GM21381 (cell line): ENCODE data around the gene PDIA6.
"Not testable (repeated sequence)": the region's sequence is repeated elsewhere in the genome, so short reads cannot be mapped to it uniquely, and the experiment has no call there.

Experiments
- ATAC-seq: cut with Tn5 transposase; IDR thresholded peaks from one replicate; pipeline ENCODE4 v1.9.1; 2021; ENCODE audit warnings: mild to moderate bottlenecking, moderate library complexity; ENCODE audit not compliant: unreplicated experiment

Gene PDIA6

DNA sequence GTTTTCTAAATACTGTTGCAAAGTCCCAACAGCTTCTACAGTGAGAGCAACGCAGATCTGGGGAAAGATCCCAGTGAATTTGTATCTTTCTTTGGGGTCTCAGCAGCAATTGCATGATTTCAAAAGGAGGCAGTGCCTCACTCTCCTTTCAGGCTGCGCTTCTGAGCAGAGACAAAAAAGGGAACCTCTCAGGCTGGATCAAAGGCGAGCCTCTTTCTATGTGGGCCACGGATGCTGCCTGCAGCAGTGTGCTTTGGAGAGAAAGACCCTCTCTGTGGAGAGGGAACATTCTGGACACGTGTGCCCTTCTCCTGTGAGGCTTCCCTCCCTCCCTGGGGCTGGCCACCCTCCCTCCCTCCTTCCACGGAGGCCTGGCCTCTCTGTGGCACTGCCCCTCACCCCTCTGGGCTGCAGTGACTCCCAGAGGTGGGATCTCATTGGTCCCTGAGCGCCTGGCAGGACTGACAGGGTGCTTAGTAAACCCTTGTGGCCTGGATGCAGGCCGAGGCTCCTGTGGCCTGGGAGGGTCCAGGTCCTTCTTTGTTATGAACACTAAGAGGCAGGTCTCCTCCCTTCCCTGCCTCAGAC lies 21.6 kb upstream of the PDIA6 start:
- no peak for ATAC-seq

DNA sequence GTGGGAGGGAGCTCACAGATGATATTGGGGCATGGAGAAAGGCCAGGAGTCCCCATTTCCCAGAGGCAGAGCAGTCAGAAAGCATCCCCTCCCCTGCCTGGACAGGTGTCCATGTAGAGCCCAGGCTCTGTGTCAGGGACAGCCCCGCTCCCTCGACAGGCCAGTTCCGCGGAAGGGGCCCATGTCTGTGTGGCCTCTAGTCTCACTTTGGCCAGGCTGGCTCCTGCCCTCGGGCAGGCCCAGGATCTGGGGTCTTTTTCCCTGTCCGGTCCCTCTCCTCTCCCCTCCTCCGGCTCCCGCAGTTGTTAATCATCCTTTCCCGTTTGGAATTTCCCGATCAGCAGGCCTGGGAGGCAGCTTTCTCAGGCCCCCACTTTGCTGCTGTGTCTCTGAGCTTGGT lies 20.4 kb upstream of the PDIA6 start:
- no peak for ATAC-seq

DNA sequence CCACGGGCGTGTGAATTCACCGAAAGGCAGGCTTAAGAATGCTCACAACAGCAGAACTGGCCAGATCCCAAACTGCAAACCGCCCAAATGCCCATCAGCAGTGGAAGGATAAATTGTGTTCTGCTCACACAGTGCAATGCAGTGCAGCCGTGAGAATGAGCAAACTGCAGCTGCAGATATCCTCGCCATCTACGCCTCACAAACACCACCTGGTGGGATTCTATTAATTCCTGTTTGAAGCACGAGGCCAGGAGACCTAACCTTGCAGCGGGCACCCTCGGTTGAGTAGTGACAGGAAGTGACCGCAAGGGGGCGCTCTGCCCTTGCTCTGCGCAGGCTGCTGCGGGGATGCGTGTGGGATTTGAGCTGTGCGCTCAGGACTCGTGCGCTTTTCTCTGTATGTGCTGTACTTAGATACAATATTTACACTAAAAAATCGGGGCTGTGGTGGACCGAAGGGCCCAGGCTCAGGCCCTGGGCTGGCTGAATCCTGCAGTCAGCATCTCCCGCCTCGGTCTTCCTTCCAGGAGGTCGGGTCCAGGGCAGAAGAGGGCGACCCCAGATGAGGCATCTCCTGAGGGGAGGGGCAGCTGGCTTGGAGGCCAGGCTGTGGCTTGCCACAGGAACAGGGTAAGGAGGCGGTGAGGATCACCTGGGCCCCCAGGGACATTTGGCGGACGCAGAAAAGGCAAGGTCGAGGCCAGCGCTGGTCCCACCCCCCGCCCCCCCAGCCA lies 19.8 kb upstream of the PDIA6 start:
- ATAC-seq: peak; percentile 88

DNA sequence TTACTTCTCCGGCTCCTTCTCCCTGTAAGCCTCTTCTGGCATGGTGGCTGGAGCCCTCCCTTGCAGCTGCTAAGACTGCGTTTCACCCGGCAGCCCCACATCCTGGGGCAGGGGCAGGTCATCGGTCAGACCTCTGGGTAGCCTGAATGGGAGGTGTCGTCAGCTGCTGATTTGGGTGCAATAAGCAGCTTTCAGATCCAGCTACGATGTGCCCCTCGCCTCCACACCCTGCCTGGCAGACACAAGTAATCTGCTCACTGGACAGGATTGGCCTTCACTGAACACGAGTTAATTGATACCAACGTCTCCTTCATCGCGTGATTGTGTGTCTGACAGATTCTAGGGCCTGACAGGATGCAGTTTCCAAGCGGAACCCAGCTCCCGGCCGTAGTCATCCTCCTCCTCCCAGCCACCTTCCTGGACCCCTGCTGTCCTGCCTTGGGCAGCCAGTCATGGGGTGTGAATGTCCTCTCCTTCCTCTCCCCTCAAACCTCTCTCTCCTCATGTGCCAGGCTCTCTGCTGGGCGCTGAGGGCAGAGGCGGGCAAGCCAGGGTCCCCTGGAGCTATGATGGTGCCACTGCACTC lies 18.9 kb upstream of the PDIA6 start:
- ATAC-seq: no peak

DNA sequence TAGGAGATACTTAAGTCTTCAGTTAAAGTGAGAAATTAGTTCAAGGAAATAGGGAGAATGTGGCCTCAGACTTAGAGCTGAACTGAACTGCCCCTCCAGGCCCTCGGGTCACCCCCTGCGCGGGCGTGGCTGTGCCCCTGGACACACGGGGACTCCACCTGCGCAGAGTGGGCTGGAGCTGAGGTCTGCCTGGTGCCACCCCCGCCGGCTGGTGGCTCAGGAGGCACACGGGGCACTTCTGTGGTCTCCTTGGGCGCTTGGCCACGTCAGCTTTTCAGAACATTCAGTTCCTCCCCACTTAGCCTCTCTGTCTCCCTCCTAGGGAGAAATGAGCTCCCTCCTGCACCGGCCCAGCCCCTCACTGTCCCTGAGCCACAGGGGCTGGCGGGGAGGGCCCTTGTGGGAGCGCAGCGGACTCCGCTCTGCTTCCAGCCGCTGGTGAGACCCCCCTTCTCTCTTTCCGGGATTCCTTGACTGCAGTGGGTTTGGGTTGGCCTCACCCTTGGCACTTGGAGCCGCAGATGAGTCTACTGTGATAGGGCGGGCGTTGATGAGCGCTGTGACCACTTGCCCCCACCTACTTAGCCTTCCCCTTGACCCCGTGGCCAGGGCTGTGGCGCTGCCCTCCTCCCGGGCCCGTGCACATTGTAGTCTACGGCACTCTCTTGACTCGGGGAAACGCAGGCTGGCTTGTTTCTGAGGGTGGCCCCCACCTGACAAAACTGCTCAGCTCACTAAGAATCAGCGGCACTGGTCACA lies 18.2 kb upstream of the PDIA6 start:
- ATAC-seq: no peak

DNA sequence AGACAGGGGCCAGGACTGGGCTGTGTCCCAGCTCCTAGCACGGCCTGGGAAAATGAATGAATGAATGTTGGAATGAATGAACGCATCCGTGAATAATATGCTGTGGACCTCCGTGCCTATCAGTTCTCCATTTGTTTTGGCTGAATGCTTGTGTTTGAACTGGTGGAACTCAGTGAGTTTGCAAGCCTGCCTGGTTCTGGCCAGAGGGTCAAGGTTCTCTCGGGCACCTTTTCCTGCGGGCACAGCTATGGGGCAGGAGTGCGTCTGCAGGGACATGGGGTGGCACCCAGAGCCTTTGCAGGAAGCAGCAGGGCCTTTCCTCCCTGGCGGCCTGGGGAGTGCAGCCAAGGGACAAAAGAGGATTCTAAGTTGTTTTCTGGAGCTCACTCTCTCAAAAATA lies 17.6 kb upstream of the PDIA6 start:
- no peak for ATAC-seq

DNA sequence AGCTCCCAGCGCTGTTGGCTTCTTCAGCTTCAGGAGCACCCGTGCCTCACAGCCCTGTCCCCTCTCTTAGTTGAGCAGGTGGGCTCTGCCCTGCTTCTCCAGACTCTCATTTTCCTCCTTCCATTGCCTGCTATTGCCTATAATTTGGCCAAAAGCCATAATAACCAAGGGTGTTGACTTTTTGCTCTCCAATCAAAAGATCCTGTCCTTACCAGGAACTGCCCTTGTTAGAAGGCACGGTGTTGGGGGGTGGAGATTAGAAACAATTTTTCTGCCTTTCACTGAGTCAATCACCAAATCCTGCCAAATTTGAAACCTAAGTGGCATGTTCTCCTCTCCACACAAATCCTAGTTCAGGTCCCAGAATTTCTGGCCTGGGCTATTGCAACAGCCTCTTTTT lies 16.7 kb upstream of the PDIA6 start:
- no peak for ATAC-seq

DNA sequence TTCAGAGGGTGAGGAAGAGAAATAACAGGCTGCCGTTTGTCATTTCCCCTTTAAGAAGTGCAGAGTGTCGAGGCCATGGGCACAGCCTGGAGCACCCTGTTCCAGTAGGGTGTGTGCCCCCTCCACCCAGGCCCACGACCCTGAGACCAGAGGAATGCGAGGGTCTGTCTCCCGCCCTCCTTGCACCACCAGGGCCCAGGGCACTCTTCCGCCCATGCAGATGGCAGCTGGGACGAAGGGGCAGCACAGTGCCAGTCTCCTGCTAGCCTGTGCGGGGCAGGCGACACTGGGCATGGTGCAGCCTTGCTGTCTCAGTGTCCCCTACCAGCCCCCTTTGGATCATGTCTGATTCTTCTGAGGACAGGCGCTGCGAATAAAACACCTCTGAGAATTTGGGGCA lies 15.8 kb upstream of the PDIA6 start:
- no peak for ATAC-seq

DNA sequence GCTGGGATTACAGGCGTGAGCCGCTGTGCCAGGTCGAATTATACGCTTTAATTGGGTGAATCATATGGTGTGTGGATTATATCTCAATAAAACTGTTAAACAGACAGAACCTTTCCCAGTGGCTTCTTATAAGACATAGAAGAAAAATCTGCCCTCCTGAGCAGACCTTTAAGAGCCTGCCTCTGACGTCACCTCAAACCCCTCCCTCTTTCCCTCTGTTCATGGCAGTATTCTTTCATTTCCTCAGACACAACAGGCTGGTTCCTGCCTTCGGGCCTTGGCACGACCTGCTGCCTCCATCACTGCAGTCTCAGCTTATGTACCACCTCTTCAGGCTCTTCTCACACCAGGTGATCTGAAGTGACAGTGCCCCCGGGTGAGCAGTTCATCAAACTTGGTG lies 14.0 kb upstream of the PDIA6 start:
- no peak for ATAC-seq

DNA sequence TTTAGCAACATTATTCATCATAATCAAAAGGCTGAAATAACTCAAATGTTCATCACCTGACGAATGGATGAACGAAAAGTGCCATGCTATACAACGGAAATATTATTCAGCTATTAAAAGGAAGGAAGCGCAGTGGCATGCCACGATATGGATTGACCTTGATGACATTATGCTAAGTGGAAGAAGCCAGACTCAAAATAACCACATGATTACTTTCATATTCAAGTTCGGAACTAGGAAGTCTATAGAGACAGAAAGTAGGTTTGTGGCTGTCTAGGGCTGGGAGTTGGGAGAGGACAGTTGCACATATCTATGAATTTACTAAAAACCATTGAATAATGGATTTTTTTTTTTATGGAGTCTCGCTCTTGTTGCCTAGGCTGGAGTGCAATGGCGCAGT lies 13.4 kb upstream of the PDIA6 start:
- ATAC-seq: no peak

DNA sequence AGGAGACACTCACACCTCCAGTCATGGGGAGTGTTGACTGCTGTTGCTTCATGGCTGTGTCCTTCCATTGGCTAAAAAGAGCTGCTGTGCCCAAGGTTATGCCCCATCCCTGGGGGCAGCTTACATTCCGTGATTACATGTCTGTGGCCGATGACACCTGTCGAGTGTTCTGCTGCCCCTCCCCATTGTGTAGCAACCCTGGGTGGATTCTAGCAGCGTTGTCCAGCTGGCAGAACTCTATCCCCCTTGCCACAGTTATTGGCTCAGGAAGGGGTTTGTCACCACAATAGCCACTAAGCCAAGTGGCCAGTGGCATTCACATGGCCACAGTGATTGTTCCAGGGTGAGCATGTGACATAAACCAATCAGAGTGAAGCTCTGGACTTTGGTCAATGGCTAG lies 11.6 kb upstream of the PDIA6 start:
- no peak for ATAC-seq

DNA sequence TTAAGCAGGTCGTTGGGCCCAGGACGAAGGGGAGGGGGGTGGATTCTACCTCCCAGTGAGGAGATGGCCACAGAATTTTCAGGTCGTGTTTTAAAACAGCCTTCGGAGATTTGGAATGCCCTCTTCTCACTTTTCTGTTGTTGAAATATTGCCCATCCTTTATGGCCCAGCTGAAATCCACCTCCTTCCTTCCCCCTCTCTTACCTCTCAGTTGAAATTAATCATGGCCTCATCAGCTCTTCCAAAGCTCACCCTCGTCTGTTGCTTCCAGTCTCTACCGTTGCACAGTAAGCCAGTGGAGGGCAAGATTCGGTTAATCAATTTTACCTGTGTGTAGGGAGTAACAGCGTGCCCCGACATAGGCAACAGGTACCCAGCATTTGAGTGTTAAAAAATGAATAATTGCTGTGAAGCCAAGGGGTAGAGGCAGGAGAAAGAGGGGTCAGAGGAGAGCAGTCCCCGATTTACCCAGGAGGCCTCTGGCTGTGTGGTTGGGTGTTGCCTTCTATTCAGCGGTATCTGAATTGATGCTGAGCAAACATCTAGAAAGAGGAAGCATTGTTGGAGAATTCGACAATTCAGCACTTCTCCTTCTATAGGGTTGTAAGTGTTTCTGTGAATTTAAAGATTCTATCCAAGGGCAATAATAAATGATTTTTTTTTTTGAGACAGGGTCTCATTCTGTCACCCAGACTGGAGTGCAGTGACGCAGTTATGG lies 8.6 kb upstream of the PDIA6 start:
- no peak for ATAC-seq

DNA sequence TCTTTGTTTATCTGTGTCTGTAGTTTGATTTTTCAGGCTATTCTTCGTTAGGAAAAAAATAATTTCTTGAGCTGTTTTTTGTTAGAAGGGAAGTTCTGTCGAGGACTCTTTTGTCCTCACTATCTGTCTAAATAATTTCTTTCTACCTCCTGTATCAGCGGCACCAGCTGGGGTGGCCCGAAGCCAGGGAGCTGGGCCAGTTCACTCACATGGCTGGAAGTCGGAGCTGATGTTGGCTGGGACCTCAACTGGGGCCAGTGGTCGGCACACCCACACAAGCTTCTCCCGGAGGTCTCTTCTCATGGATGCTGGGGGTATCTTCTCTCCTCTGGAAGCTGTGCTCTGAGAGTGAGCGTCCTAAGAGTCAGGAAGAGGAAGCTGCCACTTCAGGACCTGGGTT lies 8.0 kb upstream of the PDIA6 start:
- ATAC-seq: no peak

DNA sequence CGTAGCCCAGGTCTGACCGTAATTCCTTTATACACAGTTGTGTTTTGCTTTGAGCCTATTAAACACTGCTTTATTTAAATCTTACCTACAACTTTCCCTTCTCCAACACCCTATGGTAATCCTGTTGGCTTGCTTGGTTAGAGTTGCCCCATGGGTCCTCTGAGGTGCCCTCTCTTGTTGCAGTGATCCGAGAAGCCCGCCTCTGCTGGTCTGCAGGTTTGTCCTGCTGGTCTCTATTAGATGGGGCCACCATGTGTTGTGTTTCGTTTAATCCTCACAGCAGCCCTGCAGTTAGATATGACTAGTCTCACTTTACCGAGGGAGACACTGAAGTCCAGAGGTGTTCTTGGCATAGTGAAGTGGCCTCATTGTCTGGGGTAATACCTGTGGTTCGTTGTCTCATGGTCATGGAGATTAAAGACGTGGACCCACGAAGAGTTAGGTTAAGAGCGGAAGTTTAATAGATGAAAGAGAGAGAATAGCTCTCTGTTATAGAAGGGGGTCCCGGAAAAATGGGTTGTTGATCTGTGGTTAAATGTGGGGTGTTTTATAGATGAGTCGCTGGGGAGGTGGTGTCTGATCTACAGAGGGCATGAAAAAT lies 7.2 kb upstream of the PDIA6 start:
- no peak for ATAC-seq

DNA sequence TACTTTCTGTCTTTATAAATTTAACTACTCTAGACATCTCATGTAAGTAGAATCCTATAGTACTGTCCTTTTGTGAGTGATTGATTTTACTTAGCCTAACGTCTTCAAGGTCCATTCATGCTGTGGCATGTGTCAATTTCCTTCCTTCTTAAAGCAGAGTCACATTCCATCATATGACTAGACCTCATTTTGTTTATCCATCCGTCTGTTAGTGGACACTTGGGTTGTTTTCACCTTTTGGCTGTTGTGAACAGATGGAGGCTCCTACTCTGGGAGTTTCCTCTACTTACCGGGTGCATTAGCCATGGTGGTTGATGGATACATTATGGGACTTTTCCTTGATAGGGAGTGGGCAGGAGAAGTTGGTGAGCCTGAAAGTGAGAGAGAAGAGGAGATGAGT lies 6.4 kb upstream of the PDIA6 start:
- no peak for ATAC-seq

DNA sequence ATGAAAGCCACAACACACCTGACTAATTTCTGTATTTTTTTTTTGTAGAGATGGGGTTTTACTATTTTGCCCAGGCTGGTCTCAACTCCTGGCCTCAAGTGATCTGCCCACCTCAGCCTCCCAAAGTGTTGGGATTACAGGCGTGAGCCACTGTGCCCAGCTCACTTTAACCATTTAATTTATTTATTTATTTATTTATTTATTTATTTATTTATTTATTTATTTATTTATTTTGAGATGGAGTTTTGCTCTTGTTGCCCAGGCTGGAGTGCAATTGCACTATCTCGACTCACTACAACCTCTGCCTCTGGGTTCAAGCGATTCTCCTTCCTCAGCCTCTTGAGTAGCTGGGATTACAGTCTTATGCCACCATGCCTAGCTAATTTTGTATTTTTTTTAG lies 5.7 kb upstream of the PDIA6 start:
- not testable (repeated sequence) for ATAC-seq

DNA sequence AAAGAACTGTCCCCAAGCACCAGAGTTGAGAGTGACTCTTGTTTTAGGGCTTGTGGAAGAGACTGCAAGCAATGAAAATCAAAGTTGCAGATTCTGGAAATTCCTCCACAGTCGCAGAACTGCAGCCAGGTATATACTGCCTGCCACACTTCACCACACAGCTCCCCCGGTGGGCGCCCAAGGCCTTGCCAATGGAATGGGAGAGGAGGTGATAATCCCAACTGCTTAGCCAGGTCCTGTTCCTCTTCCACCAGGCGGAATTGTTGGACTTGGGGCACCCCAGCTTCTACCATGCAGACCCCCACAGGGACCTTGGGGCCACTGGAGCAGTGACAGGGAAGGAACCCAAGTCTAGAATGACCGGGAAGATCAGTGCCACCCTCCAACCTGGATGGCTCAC lies 4.8 kb upstream of the PDIA6 start:
- ATAC-seq: no peak

DNA sequence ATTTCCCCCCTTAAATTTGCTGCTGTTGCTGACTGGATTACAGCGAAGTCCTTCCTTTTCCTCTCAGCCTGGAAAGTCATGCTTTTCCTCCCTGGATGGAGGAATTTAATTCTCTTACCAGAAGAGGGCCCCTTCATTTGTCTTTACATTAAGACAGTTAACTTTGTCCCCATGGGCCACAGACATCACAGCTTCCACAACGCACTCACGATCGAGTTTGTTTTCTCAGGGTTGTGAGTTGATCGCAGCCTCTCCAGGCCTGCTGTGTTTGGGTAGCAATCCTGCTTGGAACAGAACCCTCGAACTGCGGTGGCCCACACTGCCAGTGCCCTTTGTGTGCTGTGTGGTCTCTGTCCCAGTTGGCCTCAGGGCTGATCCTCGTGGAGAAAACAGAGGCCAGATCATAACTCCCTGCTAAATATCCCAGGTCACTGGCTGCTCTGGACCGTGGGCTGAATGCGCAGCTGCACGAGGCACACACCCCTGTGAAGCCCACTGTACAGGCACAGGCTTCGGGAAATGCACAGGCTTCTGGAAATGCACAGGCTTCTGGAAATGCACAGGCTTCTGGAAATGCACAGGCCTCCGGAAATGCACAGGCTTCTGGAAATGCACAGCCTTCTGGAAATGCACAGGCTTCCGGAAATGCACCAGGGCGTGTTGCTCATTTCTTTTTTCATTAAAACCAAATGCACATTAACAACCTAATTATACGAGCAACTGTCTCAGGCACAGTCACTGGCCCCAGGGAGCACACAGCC lies 2.2 kb upstream of the PDIA6 start:
- ATAC-seq: no peak

DNA sequence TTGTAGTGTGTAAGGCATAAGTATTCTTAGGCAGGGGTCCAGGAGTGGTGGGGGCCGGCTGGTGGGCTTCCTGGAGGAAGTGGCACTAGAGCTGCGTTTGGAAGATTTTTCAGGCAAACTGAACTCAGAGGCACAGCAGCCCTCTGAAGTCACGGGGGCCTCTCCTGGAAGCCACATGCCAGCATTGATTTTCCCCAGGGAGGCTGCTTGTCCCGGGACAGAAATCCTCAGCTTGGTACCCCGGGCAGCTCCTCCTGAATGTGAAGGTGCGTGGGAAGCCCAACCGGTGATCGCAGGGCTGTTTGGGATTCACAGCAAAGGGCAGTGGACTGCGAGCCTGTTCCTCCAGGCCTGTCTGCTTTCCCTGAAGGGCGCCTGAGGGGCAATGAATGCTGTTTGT lies 1.6 kb upstream of the PDIA6 start:
- ATAC-seq: no peak
